ENCODE data around the gene RHOBTB3.

- TF ChIP-seq CTCF (conservative IDR thresholded peaks at IDR 0.05), result no peak
- TF ChIP-seq ZFX (IDR thresholded peaks at IDR 0.05), result no peak
Observed at GRCh38 chr5:95839658-95840057, 108.5 kb downstream of the RHOBTB3 start.
